ENCODE data around the gene TMEM256. TPM values are rescaled to one million over a fixed set of nuclear protein-coding genes. Genes with fewer than 3 reads are reported as not detected.

Gene TMEM256
- total RNA-seq, 3 donors from 2014 or later, result 77.6 to 113 (median 92.3) TPM

- no peak for DNase-seq (ENCODE audit: low spot score in 2 of 2)
- no peaks in the 10 kb centered on the region for H3K27me3 ChIP-seq
- intact Hi-C loops (cut with DNase I; ENCODE audit: low total_unique reads), result no loop called here
- H3K4me1 ChIP-seq, result peaks cover 4 to 8% of the 10 kb centered on the region in 2 donors
- H3K4me3 ChIP-seq, result peak overlapping the region; percentile 57 to 89 (median 80)
- no peaks in the 10 kb centered on the region for H3K36me3 ChIP-seq
- TF ChIP-seq POLR2A (IDR thresholded peaks at IDR 0.05), result no peak
- TF ChIP-seq CTCF (IDR thresholded peaks at IDR 0.05), result no peak
- TF ChIP-seq POLR2AphosphoS5 (IDR thresholded peaks at IDR 0.05), result no peak
- H3K27ac ChIP-seq, result peak overlapping the region; percentile 92 to 95
- H3K9me3 ChIP-seq, result no peaks in the 10 kb centered on the region
Measured at GRCh38 chr17:7405350-7406234, 1.7 kb upstream of the TMEM256 start.

GRCh38 chr17:7404737-7405349, 946 bp upstream of the TMEM256 start:
- Histone ChIP-seq H3K4me1 (peaks cover 4 to 8% of the 10 kb centered on the region in 2 donors), H3K27ac (peak overlapping the region; percentile 92 to 95), H3K27me3 (no peaks in the 10 kb centered on the region), H3K4me3 (peak overlapping the region; percentile 57 to 89 (median 80)), H3K36me3 (no peaks in the 10 kb centered on the region), H3K9me3 (no peaks in the 10 kb centered on the region)
- peak; percentile 46 to 74 for DNase-seq (ENCODE audit: low spot score in 2 of 2)
- TF ChIP-seq CTCF (IDR thresholded peaks at IDR 0.05), result no peak
- intact Hi-C loops (cut with DNase I; ENCODE audit: low total_unique reads), result no loop called here

GRCh38 chr17:7403727-7403976, 245 bp downstream of the TMEM256 start:
- H3K4me1 ChIP-seq, result peaks cover 4 to 8% of the 10 kb centered on the region in 2 donors

GRCh38 chr17:7403043-7403726, 712 bp downstream of the TMEM256 start:
- H3K4me3 ChIP-seq, result peak overlapping the region; percentile 57 to 89 (median 80)
- intact Hi-C loops (cut with DNase I; ENCODE audit: low total_unique reads), result no loop called here
- H3K27me3 ChIP-seq, result no peaks in the 10 kb centered on the region
- H3K27ac ChIP-seq, result peak overlapping the region; percentile 84 to 92
- no peak for DNase-seq (ENCODE audit: low spot score in 2 of 2)
- H3K4me1 ChIP-seq, result peaks cover 4 to 8% of the 10 kb centered on the region in 2 donors
- H3K36me3 ChIP-seq, result no peaks in the 10 kb centered on the region
- H3K9me3 ChIP-seq, result no peaks in the 10 kb centered on the region
- no peak for TF ChIP-seq POLR2A (IDR thresholded peaks at IDR 0.05)

More at GRCh38 chr17:7403727-7403976, 245 bp downstream of the TMEM256 start:
- intact Hi-C loops (cut with DNase I; ENCODE audit: low total_unique reads), result no loop called here
- Histone ChIP-seq H3K4me3 (peak overlapping the region; percentile 57 to 89 (median 80)), H3K36me3 (no peaks in the 10 kb centered on the region), H3K27me3 (no peaks in the 10 kb centered on the region), H3K27ac (peak overlapping the region; percentile 84 to 92), H3K9me3 (no peaks in the 10 kb centered on the region)
- no peak for TF ChIP-seq POLR2AphosphoS5 (IDR thresholded peaks at IDR 0.05)
- TF ChIP-seq CTCF (IDR thresholded peaks at IDR 0.05), result peak in 1 of 3 donors; percentile 27
- DNase-seq (ENCODE audit: low spot score in 2 of 2), result no peak

GRCh38 chr17:7398612-7399011, 5.3 kb downstream of the TMEM256 start:
- Histone ChIP-seq H3K27ac (no peak overlapping the region), H3K27me3 (no peaks in the 10 kb centered on the region), H3K36me3 (no peaks in the 10 kb centered on the region), H3K4me3 (no peak overlapping the region), H3K4me1 (peaks cover 0 to 8% of the 10 kb centered on the region in 2 donors), H3K9me3 (no peaks in the 10 kb centered on the region)
- TF ChIP-seq POLR2AphosphoS5 (IDR thresholded peaks at IDR 0.05) (no peak), POLR2A (IDR thresholded peaks at IDR 0.05) (no peak), CTCF (IDR thresholded peaks at IDR 0.05) (no peak)
- no peak for DNase-seq (ENCODE audit: low spot score in 2 of 2)
- intact Hi-C loops (cut with DNase I; ENCODE audit: low total_unique reads), result loop anchor here (5.0 kb wide), 1 partner anchor 776 kb away; no protein-coding TSS in a partner anchor

Measured in breast epithelium (tissue), 4 donors.